Measurements from ENCODE around the gene ZNF185. TPM values are rescaled to one million over a fixed set of nuclear protein-coding genes. Genes with fewer than 3 reads are reported as not detected.

ZNF185 gene
- total and polyA plus RNA-seq, 10 of the 15 experiments (the other 5 are each of a cell fraction or from before 2014, with no cell fraction given), result 0.23 to 1.3 (median 0.55) TPM

GRCh38 chrX:152941328-152942076 is 43.6 kb downstream of the ZNF185 start (continued):
- TF ChIP-seq CHD2 (IDR thresholded peaks at IDR 0.05; ENCODE audit: borderline replicate concordance, low read depth, low read length) (0 out of 2 replicates have a peak, but pooled peaks have one; percentile 42), ESRRA (IDR thresholded peaks at IDR 0.05; ENCODE audit: low read length) (no peak), SREBF2 (IDR thresholded peaks at IDR 0.05; ENCODE audit: low read length) (no peak), ZBTB40 (IDR thresholded peaks at IDR 0.05; ENCODE audit: borderline replicate concordance) (no peak), POLR2A (IDR thresholded peaks at IDR 0.05; ENCODE audit: low read depth, low read length) (peak; percentile 64), TAF1 (IDR thresholded peaks at IDR 0.05; ENCODE audit: borderline replicate concordance, low read depth, low read length) (no peak), SREBF1 (IDR thresholded peaks at IDR 0.05; ENCODE audit: low read length) (no peak), KLF5 (IDR thresholded peaks at IDR 0.05; ENCODE audit: partially characterized antibody) (peak; percentile 49), ZNF622 (IDR thresholded peaks at IDR 0.05) (no peak), EP300 (IDR thresholded peaks at IDR 0.05; ENCODE audit: borderline replicate concordance in 1 of 2, control insufficient read depth in 1 of 2, low read depth in 2 of 2, low read length in 2 of 2) (no peak), SPI1 (IDR thresholded peaks at IDR 0.05; ENCODE audit: borderline replicate concordance, insufficient read depth, low read depth, low read length) (no peak), YY1 (IDR thresholded peaks at IDR 0.05; ENCODE audit: low read depth, low read length) (peak; percentile 99), NBN (IDR thresholded peaks at IDR 0.05) (0 out of 2 replicates have a peak, but pooled peaks have one; percentile 35), NFYA (IDR thresholded peaks at IDR 0.05; ENCODE audit: borderline replicate concordance, low read depth, low read length) (no peak), ZNF24 (IDR thresholded peaks at IDR 0.05) (no peak), KDM1A (IDR thresholded peaks at IDR 0.05; ENCODE audit: borderline replicate concordance) (no peak), MTA3 (IDR thresholded peaks at IDR 0.05; ENCODE audit: borderline replicate concordance, low read length) (no peak), FOXK2 (IDR thresholded peaks at IDR 0.05) (no peak), SP1 (IDR thresholded peaks at IDR 0.05; ENCODE audit: low read depth, low read length) (no peak), POLR2AphosphoS2 (IDR thresholded peaks at IDR 0.05; ENCODE audit: low read depth, low read length) (0 out of 2 replicates have a peak, but pooled peaks have one; percentile 38), SRF (IDR thresholded peaks at IDR 0.05; ENCODE audit: low read depth in 2 of 2, low read length in 2 of 2) (no peak)
- TF ChIP-seq, protein P1, sequence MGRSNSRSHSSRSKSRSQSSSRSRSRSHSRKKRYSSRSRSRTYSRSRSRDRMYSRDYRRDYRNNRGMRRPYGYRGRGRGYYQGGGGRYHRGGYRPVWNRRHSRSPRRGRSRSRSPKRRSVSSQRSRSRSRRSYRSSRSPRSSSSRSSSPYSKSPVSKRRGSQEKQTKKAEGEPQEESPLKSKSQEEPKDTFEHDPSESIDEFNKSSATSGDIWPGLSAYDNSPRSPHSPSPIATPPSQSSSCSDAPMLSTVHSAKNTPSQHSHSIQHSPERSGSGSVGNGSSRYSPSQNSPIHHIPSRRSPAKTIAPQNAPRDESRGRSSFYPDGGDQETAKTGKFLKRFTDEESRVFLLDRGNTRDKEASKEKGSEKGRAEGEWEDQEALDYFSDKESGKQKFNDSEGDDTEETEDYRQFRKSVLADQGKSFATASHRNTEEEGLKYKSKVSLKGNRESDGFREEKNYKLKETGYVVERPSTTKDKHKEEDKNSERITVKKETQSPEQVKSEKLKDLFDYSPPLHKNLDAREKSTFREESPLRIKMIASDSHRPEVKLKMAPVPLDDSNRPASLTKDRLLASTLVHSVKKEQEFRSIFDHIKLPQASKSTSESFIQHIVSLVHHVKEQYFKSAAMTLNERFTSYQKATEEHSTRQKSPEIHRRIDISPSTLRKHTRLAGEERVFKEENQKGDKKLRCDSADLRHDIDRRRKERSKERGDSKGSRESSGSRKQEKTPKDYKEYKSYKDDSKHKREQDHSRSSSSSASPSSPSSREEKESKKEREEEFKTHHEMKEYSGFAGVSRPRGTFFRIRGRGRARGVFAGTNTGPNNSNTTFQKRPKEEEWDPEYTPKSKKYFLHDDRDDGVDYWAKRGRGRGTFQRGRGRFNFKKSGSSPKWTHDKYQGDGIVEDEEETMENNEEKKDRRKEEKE (IDR thresholded peaks at IDR 0.05), result no peak
- TF ChIP-seq, protein P2, sequence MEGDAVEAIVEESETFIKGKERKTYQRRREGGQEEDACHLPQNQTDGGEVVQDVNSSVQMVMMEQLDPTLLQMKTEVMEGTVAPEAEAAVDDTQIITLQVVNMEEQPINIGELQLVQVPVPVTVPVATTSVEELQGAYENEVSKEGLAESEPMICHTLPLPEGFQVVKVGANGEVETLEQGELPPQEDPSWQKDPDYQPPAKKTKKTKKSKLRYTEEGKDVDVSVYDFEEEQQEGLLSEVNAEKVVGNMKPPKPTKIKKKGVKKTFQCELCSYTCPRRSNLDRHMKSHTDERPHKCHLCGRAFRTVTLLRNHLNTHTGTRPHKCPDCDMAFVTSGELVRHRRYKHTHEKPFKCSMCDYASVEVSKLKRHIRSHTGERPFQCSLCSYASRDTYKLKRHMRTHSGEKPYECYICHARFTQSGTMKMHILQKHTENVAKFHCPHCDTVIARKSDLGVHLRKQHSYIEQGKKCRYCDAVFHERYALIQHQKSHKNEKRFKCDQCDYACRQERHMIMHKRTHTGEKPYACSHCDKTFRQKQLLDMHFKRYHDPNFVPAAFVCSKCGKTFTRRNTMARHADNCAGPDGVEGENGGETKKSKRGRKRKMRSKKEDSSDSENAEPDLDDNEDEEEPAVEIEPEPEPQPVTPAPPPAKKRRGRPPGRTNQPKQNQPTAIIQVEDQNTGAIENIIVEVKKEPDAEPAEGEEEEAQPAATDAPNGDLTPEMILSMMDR (IDR thresholded peaks at IDR 0.05 in 2 of 3, conservative IDR thresholded peaks at IDR 0.05 in 1 of 3; ENCODE audit: control insufficient read depth in 2 of 3, extremely low read depth in 1 of 3, insufficient read depth in 1 of 3, low read depth in 3 of 3, low read length in 3 of 3), result peak; percentile 72 to 85 (median 75)

Measured in GM12878 (cell line).